Myocyte (in vitro differentiated cells): ENCODE data around the gene HNF1B. TPM values are rescaled to one million over a fixed set of nuclear protein-coding genes. Genes with fewer than 3 reads are reported as not detected.

Experiments used
- DNase-seq: peaks from one replicate; pipeline ENCODE4 v3.0.0-alpha.2; 2012; ENCODE audit warnings: low read depth
- total RNA-seq: library from RNA; depleted of rRNA; stranded (reverse); fragments of >200 nt; gene quantifications from 2 replicates; pipeline ENCODE4 v1.2.3, GENCODE V29; 2014

The HNF1B gene
- total RNA-seq, 1 donor from 2014 or later, result not detected

DNA sequence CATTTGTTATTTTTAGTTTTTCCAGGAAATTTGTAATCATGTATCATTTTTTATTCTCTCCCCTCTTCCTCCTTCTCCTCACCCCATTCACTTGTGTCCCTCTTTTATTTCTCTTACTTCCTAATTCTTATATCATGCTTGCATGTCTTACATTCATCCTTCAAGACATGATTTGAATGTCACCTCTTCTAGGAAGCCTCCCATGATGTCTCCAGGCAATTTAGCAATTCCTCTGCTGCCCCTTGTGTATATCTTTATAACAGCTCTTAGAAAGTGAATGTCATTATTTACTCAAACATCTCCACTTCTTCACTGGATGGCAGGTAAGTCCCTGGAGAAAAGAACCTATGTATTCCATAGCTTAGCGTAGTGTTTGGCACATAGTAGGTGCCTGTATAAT lies 7.8 kb downstream of the HNF1B start:
- DNase-seq, result no peak

GRCh38 chr17:37736428-37736827 lies 8.4 kb downstream of the HNF1B start:
- no peak for DNase-seq

DNA sequence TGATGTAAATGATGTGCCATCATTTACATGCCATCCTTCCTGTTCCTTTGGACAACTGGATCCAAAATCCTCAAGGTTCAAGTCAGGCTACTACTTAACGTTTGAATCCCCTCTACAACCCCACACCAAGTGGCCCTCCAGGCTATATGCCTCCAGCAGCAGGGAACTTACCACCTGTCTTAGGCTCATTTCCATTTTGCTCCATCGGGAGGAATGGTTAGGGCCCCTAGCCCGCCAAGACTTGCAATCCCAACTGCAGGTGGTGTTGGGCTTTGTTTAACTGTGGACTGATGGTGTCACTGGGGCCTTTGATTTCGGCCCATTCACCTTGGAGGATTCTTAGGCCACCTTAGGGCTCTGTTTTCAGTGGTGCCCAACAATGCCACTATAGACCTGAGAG lies 9.7 kb downstream of the HNF1B start:
- no peak for DNase-seq

- DNase-seq, result no peak
Measured at GRCh38 chr17:37732316-37732715, 12.5 kb downstream of the HNF1B start.

- DNase-seq, result no peak
Measured at GRCh38 chr17:37731056-37731455, 13.8 kb downstream of the HNF1B start.

- DNase-seq, result no peak
Measured at GRCh38 chr17:37729905-37730304, 15.0 kb downstream of the HNF1B start.

GRCh38 chr17:37726891-37727675 lies 17.8 kb downstream of the HNF1B start:
- no peak for DNase-seq

GRCh38 chr17:37726248-37726647 lies 18.6 kb downstream of the HNF1B start:
- DNase-seq, result no peak

DNA sequence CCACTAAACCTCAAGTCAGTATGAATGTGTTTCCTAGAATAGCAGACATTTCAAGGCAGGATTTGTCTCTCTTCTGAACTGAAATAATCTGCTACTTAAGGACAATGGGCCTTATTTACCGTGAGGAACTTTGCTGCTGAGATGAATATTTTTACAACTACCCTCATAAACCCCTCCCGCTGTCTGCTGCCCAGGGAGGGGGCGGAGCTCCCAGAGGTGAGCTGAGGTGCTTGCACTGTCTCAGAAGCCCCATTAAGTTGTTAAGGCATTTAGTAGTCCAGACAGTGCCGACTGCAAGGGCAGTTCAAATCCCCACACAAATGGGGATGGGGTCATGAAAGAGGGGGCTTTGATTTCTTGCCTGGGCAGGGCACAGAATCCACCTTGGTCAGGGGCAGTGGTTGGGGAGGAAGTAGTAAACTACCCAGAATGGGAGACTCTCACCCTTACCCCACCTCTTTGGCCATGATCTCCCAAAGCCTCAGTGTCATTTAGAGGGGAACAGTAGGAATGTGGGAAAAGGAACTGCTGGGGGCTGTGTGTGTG lies 19.2 kb downstream of the HNF1B start:
- no peak for DNase-seq

- DNase-seq, result no peak
Measured at GRCh38 chr17:37725021-37725595, 19.8 kb downstream of the HNF1B start.

- no peak for DNase-seq
Measured at GRCh38 chr17:37720989-37721388, 23.9 kb downstream of the HNF1B start.

- no peak for DNase-seq
Measured at GRCh38 chr17:37719866-37720265, 25.0 kb downstream of the HNF1B start.

DNA sequence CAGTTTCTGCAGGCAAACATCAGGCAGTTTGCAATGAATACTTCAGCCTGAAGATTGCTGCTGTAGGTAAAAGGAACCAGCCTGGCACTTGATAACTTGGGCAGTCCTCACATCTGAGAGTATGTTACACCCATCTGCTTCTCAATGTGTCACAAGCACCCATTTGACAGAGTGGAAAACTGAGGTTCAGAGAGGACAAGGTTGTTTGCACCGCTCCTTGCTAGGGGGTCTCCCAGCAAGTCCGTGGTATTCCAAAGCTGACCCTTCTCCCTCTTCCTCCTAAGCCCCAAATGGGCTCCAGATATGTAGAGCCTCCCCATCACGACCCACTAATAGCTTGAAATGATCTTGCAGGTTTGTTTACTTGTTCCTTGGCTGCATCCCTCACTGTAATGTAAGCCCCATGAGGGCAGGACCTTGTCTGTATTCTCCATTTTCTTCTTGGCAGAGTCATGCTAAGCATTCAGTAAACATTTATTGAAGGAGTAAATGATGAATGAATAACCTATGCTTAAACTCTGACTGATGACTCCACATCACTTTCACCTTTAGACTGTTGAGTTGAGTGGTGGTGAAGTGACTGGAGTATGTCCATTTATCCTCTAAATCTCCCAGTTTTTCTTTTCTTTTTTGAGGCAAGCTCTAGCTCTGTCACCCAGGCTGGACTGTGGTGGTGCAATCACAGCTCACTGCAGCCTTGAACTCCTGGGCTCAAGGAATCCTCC lies 26.4 kb downstream of the HNF1B start:
- no peak for DNase-seq

DNA sequence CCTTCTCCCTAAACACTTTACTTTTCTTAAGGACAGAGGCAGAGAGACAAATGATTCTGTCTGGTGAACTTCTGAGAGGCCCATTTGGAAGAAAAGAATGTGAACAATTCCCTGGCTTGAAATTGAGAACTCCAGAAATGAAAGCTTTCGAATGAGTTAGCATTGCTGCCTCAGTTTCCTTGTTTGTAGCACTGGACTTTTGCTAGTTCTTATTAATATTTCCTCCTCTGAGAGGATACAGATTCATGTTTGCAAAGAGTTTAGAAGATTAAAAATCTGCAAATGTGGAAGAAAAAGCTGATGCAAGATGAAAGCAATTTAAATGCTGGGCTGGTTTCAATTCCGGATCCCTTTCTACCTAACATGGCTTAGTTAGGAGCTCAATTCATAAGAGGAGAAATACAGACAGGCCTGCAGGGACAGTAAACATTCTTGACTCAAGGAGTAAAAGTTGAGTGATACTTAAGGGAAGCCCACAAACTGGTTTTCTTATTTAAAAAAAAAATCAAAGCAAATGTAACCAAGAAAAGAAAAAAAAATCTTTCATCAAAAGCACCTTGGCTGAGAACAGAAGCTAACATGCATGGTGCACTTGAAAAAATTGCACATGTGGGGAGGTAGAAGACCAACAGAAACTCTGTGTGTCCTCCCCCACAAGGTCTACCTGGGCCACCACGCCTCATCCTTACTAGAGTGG lies 27.1 kb downstream of the HNF1B start:
- no peak for DNase-seq

DNA sequence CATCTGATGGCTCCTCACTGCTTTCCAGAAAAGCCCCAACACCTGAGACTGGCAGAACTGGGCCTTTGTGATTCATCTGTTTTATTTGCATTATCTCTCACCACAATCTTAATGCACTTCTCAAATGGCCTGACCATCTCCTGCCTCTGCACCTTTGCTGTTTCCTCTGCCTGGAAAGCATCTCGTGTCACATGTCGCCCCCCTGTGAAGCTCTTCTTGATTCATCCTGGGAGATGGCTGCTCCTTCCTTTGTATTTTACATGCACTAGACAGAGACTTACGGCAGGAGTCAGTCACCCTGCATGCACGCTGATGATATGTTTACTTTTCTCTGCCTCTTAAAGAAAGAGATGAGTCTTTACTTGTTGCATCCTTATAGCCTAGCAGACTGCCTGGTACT lies 30.0 kb downstream of the HNF1B start:
- DNase-seq, result no peak

DNA sequence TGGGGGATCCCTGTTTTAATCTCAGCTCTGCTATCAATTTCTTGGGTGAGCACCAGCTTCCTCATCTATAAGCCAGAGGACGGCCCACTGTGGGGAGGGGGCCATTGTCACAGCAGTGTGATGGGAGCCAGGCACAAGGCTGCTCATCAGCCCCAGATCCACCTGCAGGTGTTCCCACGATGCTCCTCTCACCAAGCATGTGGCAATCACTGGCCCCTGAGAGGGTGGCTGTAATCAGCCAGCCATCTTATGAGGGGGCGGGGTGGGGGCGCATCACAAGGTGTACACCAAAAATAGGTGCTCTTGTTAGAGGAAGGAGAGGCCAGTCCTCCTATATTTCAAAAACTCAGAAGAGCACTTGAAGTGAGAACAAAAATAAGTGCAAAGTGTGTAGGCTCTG lies 31.2 kb downstream of the HNF1B start:
- no peak for DNase-seq

GRCh38 chr17:37713028-37713431 lies 31.8 kb downstream of the HNF1B start:
- DNase-seq, result no peak

DNA sequence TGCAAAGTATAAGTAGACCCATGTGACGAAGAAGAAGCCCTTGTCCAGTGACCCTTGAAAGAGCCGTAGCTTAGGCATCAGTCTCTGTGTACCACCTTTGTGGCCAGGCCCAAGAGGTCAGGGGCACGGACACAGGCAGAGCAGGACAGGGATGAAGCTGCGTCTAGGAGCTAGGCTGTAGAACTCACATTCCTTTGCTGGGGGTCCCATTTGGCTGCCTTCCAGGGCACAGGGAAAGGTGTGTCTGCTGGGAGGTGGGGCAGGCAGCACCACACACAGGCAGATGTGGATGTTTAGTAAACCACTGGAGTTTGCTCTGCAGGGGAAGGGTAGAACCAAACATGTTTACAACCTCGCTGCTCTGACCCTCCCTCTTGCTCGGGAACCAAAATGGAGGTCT lies 33.7 kb downstream of the HNF1B start:
- no peak for DNase-seq

GRCh38 chr17:37710344-37710886 lies 34.4 kb downstream of the HNF1B start:
- peak; percentile 11 for DNase-seq

GRCh38 chr17:37708616-37709212 lies 36.1 kb downstream of the HNF1B start:
- no peak for DNase-seq
